ENCODE data around the gene CDC6.

GRCh38 chr17:40320756-40321523, 33.3 kb downstream of the CDC6 start:
- no peak for TF ChIP-seq EZH2 (IDR thresholded peaks at IDR 0.05; ENCODE audit: low read depth)
- no peak for TF ChIP-seq CTCF (conservative IDR thresholded peaks at IDR 0.05)
